SKM-1 treated with dmso at 0.1 percent for 144 hours (cell line): Measurements from ENCODE around the gene ZDHHC11B.
"Not testable (repeated sequence)": the region's sequence is repeated elsewhere in the genome, so short reads cannot be mapped to it uniquely, and the experiment has no call there.

Experiments used
- DNase-seq: peaks from one replicate; lab custom pipeline; 2025; ENCODE audit not compliant: unreplicated experiment; lab: John Stamatoyannopoulos, UW

The ZDHHC11B gene

GRCh38 chr5:784428-785177 is at the start of gene ZDHHC11B:
Gene ZDHHC11B, minus strand, starts transcription at chr5:784729. Its CDS starts 17,810 bp downstream, at chr5:766919.
- not testable (repeated sequence) for DNase-seq

- DNase-seq: not testable (repeated sequence)
Measured at GRCh38 chr5:834013-834412, 49.5 kb upstream of the ZDHHC11B start.

- DNase-seq: not testable (repeated sequence)
Measured at GRCh38 chr5:828194-828593, 43.7 kb upstream of the ZDHHC11B start.

GRCh38 chr5:825544-825943 is 41.0 kb upstream of the ZDHHC11B start:
- DNase-seq: not testable (repeated sequence)

DNA sequence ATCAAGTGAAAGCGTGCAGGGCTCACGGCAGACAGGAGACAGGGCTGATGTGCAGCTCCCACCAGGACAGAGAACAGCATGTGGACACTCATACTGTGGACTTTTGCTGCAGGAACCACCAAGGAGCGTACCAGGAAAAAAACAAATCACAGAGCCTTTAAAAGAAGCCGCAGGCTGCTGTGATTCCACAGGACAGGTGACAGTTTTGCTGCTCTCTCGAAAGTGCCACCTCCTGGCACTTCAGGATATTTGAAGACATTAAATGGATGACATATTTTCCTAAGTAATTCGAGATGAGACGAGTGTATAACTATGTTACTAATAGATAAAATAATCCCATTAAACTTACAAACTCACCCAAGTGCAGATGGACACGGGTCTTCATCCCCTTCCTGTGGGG is 37.0 kb upstream of the ZDHHC11B start:
- DNase-seq: no peak

DNA sequence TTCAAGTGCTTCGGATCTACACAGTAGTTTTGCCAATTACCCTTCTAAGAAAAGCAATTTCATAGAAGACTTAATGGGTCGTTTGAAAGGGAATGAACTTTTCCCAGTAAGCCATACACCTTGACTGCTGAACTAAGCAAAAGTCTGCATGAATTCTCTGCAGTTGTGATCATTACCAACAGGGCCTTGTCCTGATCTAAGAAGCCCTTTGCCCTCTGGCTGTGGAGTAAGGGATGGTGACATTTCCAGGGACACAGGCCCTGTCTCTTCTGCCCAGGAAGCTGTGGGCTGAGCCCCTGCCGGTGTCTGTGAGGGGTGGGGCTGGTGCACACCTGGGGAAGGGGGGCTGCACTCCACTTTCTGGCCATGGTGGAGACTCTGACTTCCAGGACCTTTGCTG is 35.7 kb upstream of the ZDHHC11B start:
- DNase-seq: no peak

DNA sequence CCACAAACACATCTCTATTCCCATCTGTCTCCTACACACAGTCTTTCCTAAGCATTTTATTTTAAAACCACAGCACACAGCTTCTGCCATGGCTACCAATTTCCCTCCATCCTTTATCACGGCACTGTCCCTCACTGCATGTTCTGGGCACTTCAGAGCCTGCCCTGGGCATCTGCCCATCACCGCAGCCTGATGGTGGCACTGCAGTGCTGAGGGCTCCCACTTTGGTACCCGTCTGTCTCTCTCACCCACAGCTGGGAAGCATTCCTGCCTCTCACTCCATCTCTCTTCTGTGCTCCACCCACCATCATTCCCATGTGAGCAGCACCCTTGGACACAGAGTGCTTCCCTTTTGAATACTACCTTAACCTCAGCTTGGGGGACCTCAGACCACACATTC is 34.5 kb upstream of the ZDHHC11B start:
- no peak for DNase-seq

- DNase-seq: no peak
Measured at GRCh38 chr5:816176-816575, 31.6 kb upstream of the ZDHHC11B start.

DNA sequence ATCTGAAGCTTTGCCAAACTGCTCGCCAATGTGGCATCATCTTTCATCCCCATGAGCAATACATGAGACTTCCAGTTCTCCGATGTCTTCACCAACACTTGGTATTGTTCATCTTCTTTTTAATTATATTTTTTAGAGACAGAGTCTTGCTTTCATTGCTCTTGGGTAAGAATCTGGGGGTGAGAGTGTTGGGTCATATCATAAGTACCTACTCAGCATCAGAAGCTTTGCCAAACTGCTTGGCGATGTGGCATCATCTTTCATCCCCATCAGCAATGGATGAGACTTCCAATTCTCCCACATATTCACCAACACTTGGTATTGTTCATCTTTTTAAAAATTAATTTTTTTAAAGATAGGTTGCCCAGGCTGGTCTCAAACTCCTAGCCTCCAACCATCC is 30.9 kb upstream of the ZDHHC11B start:
- no peak for DNase-seq

DNA sequence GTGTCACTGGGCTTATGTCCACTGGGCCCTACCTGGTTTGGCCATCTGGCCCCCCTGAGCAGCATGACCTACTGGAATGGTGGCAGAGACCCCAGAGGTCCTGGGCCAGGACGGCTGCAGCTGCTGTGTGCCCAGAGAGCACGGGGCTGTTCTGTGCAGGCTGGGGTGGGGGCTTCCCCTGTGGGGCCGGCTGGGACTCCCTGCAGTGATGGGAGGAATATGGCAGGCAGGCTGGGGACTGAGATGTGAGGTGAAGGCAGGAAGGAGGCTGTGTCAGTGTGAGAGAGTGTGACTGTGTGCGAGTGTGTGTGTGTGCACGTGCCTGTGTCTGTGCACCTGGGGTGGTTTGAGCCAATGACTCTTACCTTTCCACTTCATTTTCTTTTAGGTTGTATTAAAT is 29.0 kb upstream of the ZDHHC11B start:
- DNase-seq: not testable (repeated sequence)

DNA sequence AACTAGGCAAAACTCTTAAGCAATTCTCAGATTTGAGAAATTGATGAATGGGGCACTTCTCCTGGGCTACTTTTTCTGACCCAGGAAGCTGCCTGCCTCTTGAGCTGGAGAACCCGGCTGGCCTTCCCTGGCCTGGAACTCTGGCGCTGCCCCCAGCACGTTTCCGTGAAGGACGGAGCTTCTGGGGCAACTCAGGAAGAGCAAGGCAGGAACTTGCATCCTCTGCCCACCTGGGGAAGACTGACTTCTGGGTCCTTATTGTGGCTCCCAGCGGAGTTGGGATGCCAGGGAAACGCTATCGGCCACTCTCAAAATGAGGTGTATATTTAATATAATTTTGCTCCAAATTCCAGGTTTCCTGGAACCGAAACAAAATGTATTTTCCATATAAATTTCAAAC is 26.9 kb upstream of the ZDHHC11B start:
- not testable (repeated sequence) for DNase-seq

DNA sequence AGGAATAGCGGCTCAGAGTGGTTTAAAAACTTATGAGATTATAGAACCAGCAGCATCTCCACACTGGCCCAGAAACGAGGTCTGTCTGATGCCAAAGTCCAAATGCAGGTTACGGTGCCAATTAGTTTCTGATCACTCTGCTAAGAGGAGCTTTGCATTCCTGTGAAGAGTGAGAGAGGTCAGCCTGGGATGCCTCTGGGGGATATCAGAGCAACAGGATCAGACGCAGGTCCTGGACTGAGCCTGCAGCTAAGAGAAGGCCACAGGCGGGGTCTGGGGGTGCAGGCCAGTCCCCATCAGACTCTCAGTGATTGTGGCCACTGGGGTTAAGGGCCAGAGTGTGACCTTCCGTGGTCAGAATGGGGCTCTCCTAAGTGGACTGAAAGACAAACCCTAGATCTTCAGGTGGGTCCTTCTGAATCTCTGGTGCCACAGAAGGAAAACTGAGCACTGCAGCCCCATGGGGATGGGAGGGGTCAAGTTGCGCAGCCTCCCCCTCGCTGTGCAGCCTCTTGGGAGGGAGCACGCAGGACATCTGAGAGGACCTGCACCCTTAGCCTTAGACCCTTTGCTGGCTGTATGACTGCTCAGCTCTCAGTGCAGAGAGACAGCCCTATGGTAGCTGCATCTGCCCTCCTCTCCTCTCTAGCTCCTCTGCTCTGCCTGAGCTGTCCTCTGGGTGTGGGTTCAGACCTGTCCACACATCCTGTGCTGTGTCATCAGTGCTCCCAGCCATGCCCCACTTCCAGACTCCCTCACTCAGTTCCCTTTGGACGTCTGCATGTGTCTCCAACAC is 23.4 kb upstream of the ZDHHC11B start:
- DNase-seq: not testable (repeated sequence)

DNA sequence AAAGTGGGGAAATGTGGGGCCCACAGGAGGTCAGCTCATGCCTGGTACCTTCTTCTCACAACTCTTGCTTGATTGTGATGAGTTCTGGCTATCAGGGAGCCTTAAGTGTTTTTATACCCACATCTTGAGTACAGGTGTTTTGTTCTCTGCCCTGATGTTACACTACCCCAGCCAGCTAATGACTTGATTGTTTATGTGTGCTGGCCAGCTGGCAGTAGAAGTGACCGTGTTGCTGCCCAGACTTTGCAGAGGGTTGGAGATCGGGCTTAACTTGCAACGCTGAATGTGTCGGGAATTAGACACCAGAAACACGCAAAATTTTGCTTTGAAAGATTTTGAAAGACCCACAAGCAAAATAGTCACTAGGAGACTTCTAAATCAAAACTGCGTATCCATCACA is 16.9 kb upstream of the ZDHHC11B start:
- no peak for DNase-seq

- DNase-seq: not testable (repeated sequence)
Measured at GRCh38 chr5:801055-801454, 16.5 kb upstream of the ZDHHC11B start.

DNA sequence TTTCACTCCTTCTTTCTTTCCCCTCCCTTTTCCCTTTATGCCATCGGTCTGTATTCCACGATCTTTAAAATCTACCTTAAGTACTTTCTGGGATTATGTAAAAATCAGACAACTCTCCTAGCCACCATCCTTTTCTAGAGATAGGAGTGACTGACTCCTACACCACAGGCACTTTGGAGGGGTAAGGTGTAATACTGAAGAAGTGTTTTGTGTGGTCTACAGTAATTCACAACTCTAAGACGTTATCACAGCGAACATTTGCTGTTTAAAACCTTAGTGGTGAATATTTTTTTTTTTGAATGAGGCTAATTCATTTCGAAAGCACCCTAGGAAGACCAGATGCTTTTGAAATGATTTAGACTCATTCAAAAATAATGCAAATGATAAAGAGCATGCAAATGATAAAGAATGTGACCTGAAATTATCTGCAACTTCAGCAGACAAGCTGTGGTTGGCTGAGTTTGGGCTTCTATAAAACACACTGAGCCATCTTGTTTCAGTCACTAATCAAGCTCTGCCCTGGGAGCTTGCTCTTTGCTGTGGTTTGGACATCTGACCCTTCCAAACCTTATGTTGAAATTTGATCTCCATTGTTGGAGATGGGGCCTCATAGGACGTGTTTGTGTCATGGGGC is 14.1 kb upstream of the ZDHHC11B start:
- not testable (repeated sequence) for DNase-seq

- DNase-seq: not testable (repeated sequence)
Measured at GRCh38 chr5:797986-798385, 13.5 kb upstream of the ZDHHC11B start.

- DNase-seq: not testable (repeated sequence)
Measured at GRCh38 chr5:795873-796272, 11.3 kb upstream of the ZDHHC11B start.

GRCh38 chr5:794948-795347 is 10.4 kb upstream of the ZDHHC11B start:
- DNase-seq: not testable (repeated sequence)

- DNase-seq: not testable (repeated sequence)
Measured at GRCh38 chr5:788703-789102, 4.2 kb upstream of the ZDHHC11B start.

DNA sequence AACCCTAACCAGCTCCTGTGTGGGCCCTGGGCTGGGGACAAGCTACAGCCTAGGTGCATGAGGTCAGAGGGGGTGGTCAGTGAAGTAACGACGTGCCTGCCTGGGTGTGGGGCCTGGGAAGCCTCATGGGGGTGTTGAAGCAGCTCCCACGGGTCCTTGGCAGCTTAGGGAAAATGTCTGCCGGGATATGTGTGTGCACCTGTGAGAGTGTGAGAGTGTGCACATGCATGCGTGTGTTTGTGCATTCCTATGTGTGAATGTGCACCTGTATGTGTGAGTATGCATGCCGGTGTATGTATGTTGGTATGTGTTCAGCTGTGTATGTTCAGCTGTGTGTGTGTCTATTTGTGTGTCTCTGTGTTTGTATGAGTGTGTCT is 3.3 kb upstream of the ZDHHC11B start:
- DNase-seq: not testable (repeated sequence)

GRCh38 chr5:787224-787856 is 2.8 kb upstream of the ZDHHC11B start:
- not testable (repeated sequence) for DNase-seq
